HepG2 (cell line): ENCODE data around the gene CCNO. TPM values are rescaled to one million over a fixed set of nuclear protein-coding genes. Genes with fewer than 3 reads are reported as not detected.
A peak's percentile ranks its signal among the peaks of the same experiment; 100 is the strongest.

Experiments used
- ATAC-seq: fragments of 200-7000 bp; cut with Tn5 transposase; 3 replicates; pipeline ENCODE4 v1.9.1; 2020; ENCODE audit warnings: mild to moderate bottlenecking, moderate library complexity
- BruUV-seq: library from RNA; stranded (reverse); fragments of 400-500 nt; replicated peaks from 2 replicates; lab custom pipeline; 2021; lab: Mats Ljungman, UMichigan
- CTCF ChIA-PET: fragments of 300-600 bp; formaldehyde crosslinking; extraction: SDS; loops from one replicate; lab custom pipeline; 2021; ENCODE audit warnings: low total read pairs, inconsistent platforms, low intra/inter-chr PET ratio; lab: Yijun Ruan, JAX
- POLR2A ChIA-PET: fragments of 350-600 bp; sonication (Branson Sonifier 250); formaldehyde crosslinking; loops from one replicate; lab custom pipeline; 2020; ENCODE audit warnings: antibody characterized with exemption, inconsistent platforms; lab: Yijun Ruan, JAX
- DNase-seq: peaks from one replicate; pipeline ENCODE4 v3.0.0-alpha.2; 2015; ENCODE audit warnings: low spot score
- FAIRE-seq: peaks from 3 replicates; lab custom pipeline; 2011; peaks lifted over from hg19 to GRCh38; lab: Jason Lieb, UNC
- H2AFZ ChIP-seq: one replicate; pipeline ENCODE4 v1.6.1; 2011; ENCODE audit warnings: low read length, inconsistent platforms
- H3K27ac ChIP-seq: fragments of 300-600 bp; 3 replicates; pipeline ENCODE4 v1.8.0; 2011; ENCODE audit warnings: mixed run types, mild to moderate bottlenecking, mixed read lengths, low read length, inconsistent platforms; ENCODE audit not compliant: insufficient read depth; ENCODE audit errors: extremely low read length
- H3K27me3 ChIP-seq, 2 experiments: fragments of 200-600 bp in 1 of 2; 2 replicates in 1 of 2; 3 replicates in 1 of 2; pipeline versions ENCODE4 v1.6.0 to v1.8.0; 2011; ENCODE audit warnings: low read length in 2 of 2, mild to moderate bottlenecking in 2 of 2, moderate library complexity in 2 of 2, inconsistent platforms in 1 of 2; ENCODE audit not compliant: insufficient read depth in 2 of 2, control insufficient read depth in 1 of 2
- H3K36me3 ChIP-seq, 2 experiments: fragments of 200-600 bp in 1 of 2; replicated peaks in 1 of 2; 2 replicates in 1 of 2; 3 replicates in 1 of 2; pipeline versions ENCODE4 v1.5.1 to v1.8.0; 2011; ENCODE audit warnings: low read length in 2 of 2, inconsistent platforms in 1 of 2; ENCODE audit not compliant: insufficient read depth in 2 of 2, control insufficient read depth in 1 of 2
- H3K4me1 ChIP-seq: 2 replicates; pipeline ENCODE4 v1.5.1; 2012; ENCODE audit warnings: low read length, inconsistent platforms; ENCODE audit not compliant: insufficient read depth
- H3K4me2 ChIP-seq: 2 replicates; pipeline ENCODE4 v1.6.0; 2011; ENCODE audit warnings: low read depth, low read length, inconsistent platforms
- H3K4me3 ChIP-seq, 3 experiments: fragments of 200-600 bp in 1 of 3; sonication (generic), shearing (Covaris generic) in 1 of 3; replicated peaks in 1 of 3; 2 replicates each; pipeline ENCODE4 v1.5.1; 2011 to 2016; ENCODE audit warnings: low read length in 3 of 3, inconsistent platforms in 2 of 3, low read depth in 2 of 3, mild to moderate bottlenecking in 2 of 3, control low read depth in 1 of 3, mixed read lengths in 1 of 3; ENCODE audit not compliant: insufficient read depth in 1 of 3
- H3K79me2 ChIP-seq: one replicate; pipeline ENCODE4 v1.6.1; 2011; ENCODE audit warnings: low read length, inconsistent platforms; ENCODE audit not compliant: insufficient read depth
- H3K9ac ChIP-seq: 2 replicates; pipeline ENCODE4 v1.6.0; 2011; ENCODE audit warnings: mild to moderate bottlenecking, low read depth, low read length, inconsistent platforms; ENCODE audit not compliant: insufficient read depth
- H3K9me3 ChIP-seq: 2 replicates; pipeline ENCODE4 v1.5.1; 2012; ENCODE audit warnings: mild to moderate bottlenecking, low read length
- H4K20me1 ChIP-seq: 2 replicates; pipeline ENCODE4 v1.6.0; 2011; ENCODE audit warnings: inconsistent platforms, mild to moderate bottlenecking, low read length, moderate library complexity; ENCODE audit not compliant: insufficient read depth
- AHR ChIP-seq: IDR thresholded peaks from 2 replicates; pipeline ENCODE4 v1.6.1; 2018; ENCODE audit warnings: missing genetic modification reagents, missing compliant biosample characterization
- FOXA1 ChIP-seq, 2 experiments: fragments of 450-650 bp in 1 of 2; sonication (generic) in 1 of 2; formaldehyde crosslinking in 1 of 2; IDR thresholded peaks; 2 replicates each; pipeline versions ENCODE4 v1.4.0 to v1.6.1; 2016 to 2020; ENCODE audit warnings: missing genetic modification reagents in 1 of 2
- FOXA3 ChIP-seq: IDR thresholded peaks from 2 replicates; pipeline ENCODE4 v1.6.1; 2016; ENCODE audit warnings: missing genetic modification reagents, missing compliant biosample characterization
- FOXP1 ChIP-seq, 2 experiments: fragments of 450-650 bp in 1 of 2; IDR thresholded peaks; 2 replicates each; pipeline ENCODE4 v1.6.1; 2017 to 2018; ENCODE audit warnings: antibody characterized with exemption in 1 of 2
- GATAD2A ChIP-seq: IDR thresholded peaks from 2 replicates; pipeline ENCODE4 v1.6.1; 2016
- HDAC1 ChIP-seq: sonication (generic); formaldehyde crosslinking; IDR thresholded peaks from 2 replicates; pipeline ENCODE4 v1.5.1; 2020; ENCODE audit warnings: mild to moderate bottlenecking, missing genetic modification reagents
- LRRFIP1 ChIP-seq: sonication (generic); formaldehyde crosslinking; conservative IDR thresholded peaks from 2 replicates; pipeline ENCODE4 v1.4.0; 2020; ENCODE audit warnings: missing genetic modification reagents
- PAXIP1 ChIP-seq: sonication (generic); formaldehyde crosslinking; conservative IDR thresholded peaks from 2 replicates; pipeline ENCODE4 v1.4.0; 2020; ENCODE audit warnings: mild to moderate bottlenecking, missing genetic modification reagents, moderate library complexity
- SSRP1 ChIP-seq: IDR thresholded peaks from 2 replicates; pipeline ENCODE4 v1.6.1; 2016; ENCODE audit warnings: control low read depth
- TFDP1 ChIP-seq: IDR thresholded peaks from 2 replicates; pipeline ENCODE4 v1.6.1; 2016; ENCODE audit warnings: missing compliant biosample characterization, missing genetic modification reagents, borderline replicate concordance
- TGIF2 ChIP-seq: IDR thresholded peaks from 2 replicates; pipeline ENCODE4 v1.6.1; 2016; ENCODE audit warnings: control low read depth, missing compliant biosample characterization
- U2AF2 ChIP-seq: fragments of 200-400 bp; formaldehyde crosslinking; IDR thresholded peaks from 2 replicates; pipeline ENCODE4 v1.6.1; 2017; ENCODE audit warnings: low read depth, mild to moderate bottlenecking, low read length
- ZSCAN25 ChIP-seq: sonication (generic); formaldehyde crosslinking; IDR thresholded peaks from 2 replicates; pipeline ENCODE4 v1.8.0; 2022; ENCODE audit warnings: mild to moderate bottlenecking, missing genetic modification reagents
- WGBS: methylation state at CpG from one replicate; pipeline ENCODE4 v1.1.6; 2017; ENCODE audit warnings: low lambda C conversion rate; 5-methylcytosine and 5-hydroxymethylcytosine counted together
- in situ Hi-C: cut with HindIII; loops from 2 replicates; pipeline ENCODE4 v1.10.0; 2017; ENCODE audit warnings: low pct_unique_long_range_greater_than_20kb; ENCODE audit not compliant: extremely low pct_ligation_motif_present
- intact Hi-C: fragments of 100-400 bp; cut with micrococcal nuclease; formaldehyde crosslinking; loops from one replicate; pipeline ENCODE4 v1.10.0; 2022; ENCODE audit not compliant: unreplicated experiment
- polyA plus RNA-seq, 8 experiments: library from polyadenylated mRNA; depleted of rRNA in 3 of 8; stranded (reverse) in 7 of 8; unstranded in 1 of 8; fragments of >200 nt; fragmentation: Illumina TruSeq in 4 of 8; extraction: Trizol in 4 of 8; gene quantifications; 2 replicates each; pipeline versions ENCODE4 v1.2.1 to v1.2.3, GENCODE V29; 2011 to 2016; ENCODE audit warnings: low read depth in 4 of 8, missing spikeins in 1 of 8, mixed read lengths in 1 of 8; ENCODE audit not compliant: insufficient read depth in 1 of 8
- total RNA-seq, 5 experiments: library from RNA; depleted of rRNA; stranded (reverse); fragments of >200 nt; fragmentation: Illumina TruSeq; extraction: Trizol; gene quantifications; 2 replicates each; pipeline ENCODE4 v1.2.3, GENCODE V29; 2016; ENCODE audit warnings: low read depth in 1 of 5

CCNO gene
- total and polyA plus RNA-seq, 2 of the 13 experiments (the other 11 are each of a cell fraction or from before 2014, with no cell fraction given): 0.07 TPM; not detected in 1

GRCh38 chr5:55188656-55189540 lies 44.5 kb downstream of the CCNO start:
- ChIA-PET POLR2A (no interaction called here), CTCF (no interaction called here)
- BruUV-seq: no TSS peak
- Histone ChIP-seq H4K20me1 (no peaks in the 10 kb centered on the region), H3K4me1 (peaks cover 12% of the 10 kb centered on the region), H3K4me3 (no peak overlapping the region), H3K4me2 (no peak overlapping the region), H3K36me3 (no peaks in the 10 kb centered on the region), H3K9me3 (no peaks in the 10 kb centered on the region), H3K27me3 (peaks cover 0 to 15% of the 10 kb centered on the region in 2 experiments; a peak in 3 of 5 replicates), H3K9ac (no peak overlapping the region), H2AFZ (no peak overlapping the region), H3K79me2 (no peaks in the 10 kb centered on the region), H3K27ac (no peak overlapping the region)
- WGBS: 3% methylated on average over 6 of the region's 6 CpGs
- DNase-seq (no peak), FAIRE-seq (no peak)
- in situ Hi-C loops (no loop called here), intact Hi-C loops (loop anchor here (5.0 kb wide), 1 partner anchor 38 kb away; the partner anchor contains the start of gene MCIDAS)
- TF ChIP-seq U2AF2: no peak
- TF ChIP-seq TGIF2: no peak
- no peak for TF ChIP-seq ZSCAN25 (CRISPR knock-in tag)
- TF ChIP-seq SSRP1: no peak
- no peak for TF ChIP-seq TFDP1 (CRISPR knock-in tag)
- no peak for TF ChIP-seq AHR (CRISPR knock-in tag)
- peak; percentile 16; the same call in 1 of the 2 replicates for TF ChIP-seq FOXA3
- no peak for TF ChIP-seq PAXIP1 (CRISPR knock-in tag)
- TF ChIP-seq FOXP1 (IDR thresholded peaks at IDR 0.05): no peak
- TF ChIP-seq FOXP1 (CRISPR knock-in tag; IDR thresholded peaks at IDR 0.05): peak; percentile 31; the same call in 1 of the 2 replicates
- TF ChIP-seq GATAD2A (CRISPR knock-in tag): 0 out of 2 replicates have a peak, but pooled peaks have one; percentile 13
- no peak for TF ChIP-seq LRRFIP1 (CRISPR knock-in tag)
- TF ChIP-seq FOXA1 (IDR thresholded peaks at IDR 0.05): no peak
- 0 out of 2 replicates have a peak, but pooled peaks have one; percentile 21 for TF ChIP-seq FOXA1 (CRISPR knock-in tag; IDR thresholded peaks at IDR 0.05)
- no peak for TF ChIP-seq HDAC1 (CRISPR knock-in tag)
- TF ChIP-seq, all 625 proteins: peak for 4
- no peak; the same call in 2 of the 3 replicates for ATAC-seq
